ENCODE results near the gene SMIM45.

DNA sequence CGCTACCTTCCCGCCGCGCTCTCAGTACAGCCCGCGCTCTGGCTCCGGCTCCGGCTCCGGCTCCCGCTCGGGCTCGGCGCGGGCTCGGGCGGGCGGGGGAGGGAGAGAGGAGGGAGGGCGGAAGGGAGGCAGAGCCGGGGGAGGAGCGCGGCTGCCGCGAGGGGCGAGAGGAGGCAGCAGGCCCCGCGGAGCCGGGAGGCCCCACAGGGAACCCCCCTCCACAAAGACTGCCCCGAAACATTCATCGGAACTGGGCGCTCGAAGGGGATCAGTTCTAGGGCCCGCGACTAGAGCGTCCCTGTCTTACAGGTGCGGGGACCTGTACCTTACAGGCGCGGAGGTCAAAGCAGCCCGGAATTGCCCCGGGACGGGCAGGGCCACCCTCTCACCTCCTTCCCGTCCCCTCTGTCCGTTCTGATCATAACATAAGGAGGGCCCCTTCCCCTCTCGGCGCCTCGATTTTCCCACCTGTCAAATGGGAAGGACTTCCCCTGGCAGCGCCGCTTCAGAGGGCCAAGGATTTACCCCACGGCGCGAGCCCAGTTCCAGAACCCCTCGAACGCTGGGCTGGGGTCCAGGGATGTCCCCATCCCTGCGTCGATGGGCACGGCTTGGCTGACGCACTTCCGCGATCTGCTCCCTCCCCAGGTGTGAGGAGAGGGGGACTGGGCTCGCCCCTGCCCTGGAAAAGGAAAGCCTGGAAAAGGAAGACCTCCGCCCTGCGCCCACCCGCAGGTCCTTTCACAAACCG lies 36.7 kb upstream of the SMIM45 start, which contains the start of gene SHISA8:
- TF ChIP-seq CTCF (conservative IDR thresholded peaks at IDR 0.05) = no peak
- no peak for TF ChIP-seq EZH2 (IDR thresholded peaks at IDR 0.05; ENCODE audit: low read depth)

All from PC-9 (cell line).